ENCODE measurements around the gene VAV2.
"Not testable (repeated sequence)": the region's sequence is repeated elsewhere in the genome, so short reads cannot be mapped to it uniquely, and the experiment has no call there.

The VAV2 gene

DNA sequence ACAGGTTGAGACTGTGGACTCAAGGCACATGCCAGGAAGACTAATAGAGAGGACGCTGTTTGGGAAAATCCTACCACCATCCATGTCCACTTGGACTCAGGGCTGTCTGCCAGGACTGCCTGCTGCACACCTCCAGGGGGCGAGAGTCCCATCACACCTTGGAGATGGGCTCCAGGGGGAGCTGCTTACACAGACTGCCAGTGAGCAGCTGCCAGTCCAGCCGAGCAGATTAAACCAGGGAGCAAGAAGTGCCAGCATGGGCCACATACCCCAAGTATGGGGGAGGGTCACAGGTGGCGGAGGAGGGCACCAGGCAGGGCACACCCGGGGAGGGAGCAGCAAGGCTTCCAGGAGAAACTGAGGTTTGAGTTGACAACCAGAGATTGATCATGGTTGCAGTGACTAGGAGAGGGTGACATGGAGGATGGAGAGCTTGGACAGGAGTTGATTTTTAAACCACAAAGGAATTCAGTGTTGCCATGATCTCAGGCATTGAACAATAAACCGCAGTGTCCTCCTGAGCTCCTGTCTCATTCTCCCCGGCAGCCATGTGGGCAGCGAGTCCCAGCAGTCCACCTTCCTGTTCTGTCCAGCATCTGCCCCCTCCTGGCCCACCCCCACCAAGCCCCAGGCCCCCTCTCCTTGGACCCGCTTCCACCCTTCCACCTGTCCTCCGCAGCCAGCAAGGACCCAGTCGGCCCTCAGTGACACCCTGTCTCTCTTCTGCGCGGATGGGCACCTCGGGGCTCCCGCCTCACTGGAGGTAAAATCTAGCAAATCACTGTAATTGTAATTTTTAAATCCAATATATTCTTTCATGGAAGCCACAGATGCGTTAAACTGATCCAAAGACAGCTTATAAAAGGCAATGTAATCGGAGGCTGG is 3.1 kb upstream of the VAV2 start:
- DNase-seq = no peak

GRCh38 chr9:133994353-133995011 is 2.4 kb upstream of the VAV2 start:
- peak; percentile 79 for DNase-seq

GRCh38 chr9:133993635-133994253 is 1.6 kb upstream of the VAV2 start:
- no peak for DNase-seq

- DNase-seq = peak; percentile 78
Measured at GRCh38 chr9:133992780-133993634, 883 bp upstream of the VAV2 start.

- DNase-seq = no peak
Measured at GRCh38 chr9:133991214-133991921, 756 bp downstream of the VAV2 start.

DNA sequence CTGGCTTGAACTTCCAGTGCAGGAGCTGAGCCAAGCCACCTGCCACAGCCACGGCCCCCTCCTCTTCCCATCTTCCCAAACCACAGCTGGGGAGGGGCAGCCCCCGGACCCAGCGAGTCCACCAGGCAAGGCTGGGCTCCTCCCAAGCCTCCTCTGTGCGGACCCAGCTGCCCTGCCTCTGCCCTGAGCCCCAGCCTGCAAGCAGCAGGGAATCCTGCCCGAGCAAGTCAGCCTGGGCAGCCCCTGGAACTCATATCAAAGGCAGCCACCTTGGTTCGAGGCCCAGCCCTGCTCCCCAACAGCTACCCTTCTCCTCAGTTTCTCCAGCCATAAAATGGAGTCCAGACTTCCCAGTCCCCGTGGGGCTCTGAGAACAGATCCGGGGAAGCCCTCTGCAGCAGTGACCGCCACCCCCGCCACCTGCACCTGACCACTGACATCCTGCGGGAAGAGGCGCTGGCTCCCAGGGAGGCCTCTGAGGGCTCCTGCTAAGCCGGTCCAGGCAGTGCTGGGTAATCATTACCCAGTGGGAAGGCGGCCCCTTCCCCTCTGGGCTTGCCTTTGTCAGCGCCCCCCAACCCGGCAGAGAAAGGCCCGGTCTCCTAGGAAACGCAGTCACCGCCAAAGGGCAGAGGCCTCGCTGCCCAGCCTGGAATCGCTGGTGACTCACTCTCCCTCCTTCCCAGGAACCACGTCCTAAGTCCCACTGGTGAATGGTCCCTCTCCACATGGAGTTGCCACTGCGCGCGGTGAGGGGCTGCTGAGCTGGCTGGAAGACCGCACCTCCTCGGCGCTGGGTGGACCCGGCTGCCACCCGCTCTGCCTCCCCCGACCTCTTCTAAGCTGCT is 1.5 kb downstream of the VAV2 start:
- DNase-seq = no peak

DNA sequence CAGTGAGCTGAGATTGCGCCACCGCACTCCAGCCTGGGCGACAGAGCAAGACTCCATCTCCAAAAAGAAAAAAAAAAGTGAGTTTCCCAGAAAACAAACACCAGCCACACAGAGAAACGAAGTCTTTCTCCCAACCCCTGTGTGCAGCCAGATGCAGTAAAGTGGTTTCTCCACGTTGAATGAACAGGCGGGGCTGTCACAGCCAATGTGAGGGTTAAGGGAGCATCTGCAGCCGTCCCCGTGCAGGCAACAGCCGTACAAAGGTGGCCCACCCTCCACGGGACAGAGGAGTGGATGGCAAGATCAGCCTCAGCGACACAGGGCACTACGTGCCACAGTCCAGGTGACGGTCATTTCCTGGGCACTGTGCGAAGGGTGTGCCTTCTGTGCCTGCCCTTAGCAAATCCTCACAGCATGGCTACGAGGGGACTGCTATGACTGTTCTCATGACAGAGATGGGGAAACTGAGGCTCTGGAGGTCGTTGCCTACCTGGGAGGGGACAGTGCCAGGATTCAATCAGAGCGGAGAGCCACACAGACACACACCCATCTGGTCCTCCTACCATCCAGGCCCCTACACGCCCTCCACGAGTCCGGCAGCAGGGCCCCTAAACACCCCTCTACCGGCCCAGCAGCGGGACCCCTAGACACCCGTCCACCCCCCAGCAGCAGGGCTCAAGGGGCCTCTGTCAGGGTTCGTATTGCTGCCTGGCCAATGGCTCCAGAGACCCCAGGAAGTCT is 2.3 kb downstream of the VAV2 start:
- DNase-seq = no peak

DNA sequence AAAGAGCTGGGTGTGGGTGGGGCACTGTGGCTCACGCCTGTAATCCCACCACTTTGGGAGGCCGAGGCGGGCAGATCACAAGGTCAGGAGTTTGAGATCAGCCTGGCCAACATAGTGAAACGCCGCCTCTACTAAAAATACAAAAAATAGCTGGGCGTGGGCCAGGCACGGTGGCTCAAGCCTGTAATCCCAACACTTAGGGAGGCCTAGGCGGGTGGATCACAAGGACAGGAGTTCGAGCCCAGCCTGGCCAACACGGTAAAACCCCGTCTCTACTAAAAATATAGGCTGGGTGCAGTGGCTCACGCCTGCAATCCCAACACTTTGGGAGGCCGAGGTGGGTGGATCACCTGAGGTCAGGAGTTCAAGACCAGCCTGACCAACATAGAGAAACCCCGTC is 3.4 kb downstream of the VAV2 start:
- not testable (repeated sequence) for DNase-seq

DNA sequence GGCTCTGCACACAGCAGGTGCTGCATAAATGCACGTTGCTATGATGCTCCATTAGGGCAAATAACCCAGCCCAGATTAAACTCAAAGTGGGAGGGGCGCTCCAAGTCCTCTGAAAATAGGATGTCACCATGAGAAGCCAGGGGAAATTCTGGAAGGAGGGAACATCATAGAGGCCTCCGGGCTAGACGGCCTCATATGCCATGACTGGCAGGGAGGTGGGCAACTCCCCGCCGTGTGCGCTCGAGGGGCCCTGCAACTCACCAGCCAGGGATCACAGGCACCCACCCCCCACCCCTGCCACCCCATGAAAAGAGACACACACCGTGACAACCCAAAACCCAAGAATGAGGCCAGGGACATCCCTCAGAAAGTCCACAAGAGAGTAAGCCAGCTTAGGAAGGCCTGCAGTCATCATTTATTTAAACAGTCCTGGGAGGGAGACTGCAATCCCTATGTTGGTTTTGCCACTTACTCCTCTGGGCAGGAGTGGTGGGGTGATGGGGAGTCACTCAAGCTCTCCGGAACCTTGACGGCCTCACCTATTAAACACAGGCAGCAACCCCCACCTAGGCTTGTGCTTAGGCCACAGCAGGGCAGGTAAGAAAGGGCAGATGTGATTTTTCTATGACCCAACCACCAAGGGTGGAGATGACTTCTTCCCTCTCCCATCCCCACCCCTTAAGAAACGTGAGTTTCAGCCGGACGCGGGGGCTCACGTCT is 4.0 kb downstream of the VAV2 start:
- no peak for DNase-seq

- no peak for DNase-seq
Measured at GRCh38 chr9:133987446-133987788, 4.7 kb downstream of the VAV2 start.

GRCh38 chr9:133986774-133987445 is 5.2 kb downstream of the VAV2 start:
- no peak for DNase-seq

DNA sequence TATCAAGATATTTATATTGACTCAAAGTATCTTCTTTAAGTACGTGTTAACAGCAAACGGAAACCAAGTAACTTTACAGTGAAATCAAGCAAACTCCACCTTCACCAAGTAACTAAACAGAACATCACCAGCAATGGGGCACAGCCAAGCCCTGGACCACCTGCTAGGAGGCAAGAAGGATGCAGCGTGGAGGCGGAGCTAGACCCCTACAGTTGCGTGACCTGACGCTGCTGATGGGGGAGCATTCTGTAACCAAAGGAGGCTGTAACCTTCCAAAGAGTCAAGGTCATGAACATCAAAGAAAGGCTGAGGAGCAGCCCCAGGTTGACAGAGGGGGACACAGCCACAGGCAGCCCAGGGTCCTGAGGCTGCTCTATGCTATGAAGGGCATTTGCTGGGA is 6.1 kb downstream of the VAV2 start:
- DNase-seq = no peak

GRCh38 chr9:133982971-133983720 is 9.0 kb downstream of the VAV2 start:
- DNase-seq = no peak

GRCh38 chr9:133981958-133982681 is 10.0 kb downstream of the VAV2 start:
- no peak for DNase-seq

DNA sequence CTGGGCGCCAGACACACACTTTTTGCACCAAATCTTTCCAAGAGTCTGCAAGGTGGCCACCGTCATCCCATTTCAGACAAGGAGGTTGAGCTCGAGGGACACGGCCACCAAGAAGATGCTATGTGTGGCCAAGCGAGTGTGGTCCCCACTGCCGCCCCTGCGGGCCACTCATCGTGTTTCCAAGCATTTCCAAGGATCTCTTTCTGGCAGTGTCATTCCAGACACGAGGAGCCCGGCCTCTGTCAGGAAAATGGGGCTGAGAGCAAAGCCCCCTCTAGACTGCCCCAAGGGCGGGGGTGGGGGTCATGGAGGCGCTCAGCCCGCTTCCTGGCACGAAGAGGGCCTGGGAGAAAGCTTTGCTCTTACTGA is 10.6 kb downstream of the VAV2 start:
- no peak for DNase-seq

GRCh38 chr9:133980864-133981588 is 11.1 kb downstream of the VAV2 start:
- DNase-seq = no peak
